ENCODE data around the gene CIITA.

CIITA gene

DNA sequence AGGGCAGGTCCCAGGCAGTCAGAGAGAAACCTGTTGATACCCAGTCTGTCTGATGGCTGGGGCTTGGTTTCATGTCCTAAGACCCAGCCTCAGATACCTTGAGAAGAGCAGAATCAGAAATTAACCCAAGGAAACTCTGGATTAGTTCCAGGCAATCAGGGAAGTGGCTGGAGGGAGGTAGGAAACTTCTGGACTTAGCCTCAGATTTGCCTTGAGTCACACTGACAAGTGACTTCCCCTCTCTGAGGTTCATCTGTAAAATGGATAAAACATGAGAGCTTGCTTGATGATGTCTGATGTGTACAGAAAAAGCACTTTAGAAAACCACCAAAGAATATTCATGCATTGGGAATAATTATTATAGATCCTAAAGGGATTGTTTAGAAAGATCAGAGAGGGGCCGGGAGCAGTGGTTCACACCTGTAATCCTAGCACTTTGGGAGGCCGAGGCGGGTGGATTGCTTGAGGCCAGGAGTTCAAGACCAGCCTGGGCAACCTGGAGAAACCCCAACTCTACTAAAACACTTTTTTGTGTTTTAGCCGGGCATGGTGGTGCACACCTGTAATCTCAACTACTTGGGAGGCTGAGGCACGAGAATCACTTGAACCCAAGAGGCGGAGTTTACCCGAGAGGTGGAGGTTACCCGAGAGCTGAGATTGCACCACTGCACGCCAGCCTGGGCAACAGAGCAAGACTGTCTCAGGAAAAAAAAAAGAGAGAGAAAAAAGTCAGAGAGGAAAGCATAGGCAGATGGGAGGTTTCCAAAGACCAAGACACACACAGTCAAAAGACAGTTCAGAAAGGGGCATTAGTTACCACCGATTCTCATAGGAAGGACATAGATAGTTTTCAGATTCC lies 3.8 kb downstream of the CIITA start:
- DNase-seq (ENCODE audit: low spot score), result no peak

DNA sequence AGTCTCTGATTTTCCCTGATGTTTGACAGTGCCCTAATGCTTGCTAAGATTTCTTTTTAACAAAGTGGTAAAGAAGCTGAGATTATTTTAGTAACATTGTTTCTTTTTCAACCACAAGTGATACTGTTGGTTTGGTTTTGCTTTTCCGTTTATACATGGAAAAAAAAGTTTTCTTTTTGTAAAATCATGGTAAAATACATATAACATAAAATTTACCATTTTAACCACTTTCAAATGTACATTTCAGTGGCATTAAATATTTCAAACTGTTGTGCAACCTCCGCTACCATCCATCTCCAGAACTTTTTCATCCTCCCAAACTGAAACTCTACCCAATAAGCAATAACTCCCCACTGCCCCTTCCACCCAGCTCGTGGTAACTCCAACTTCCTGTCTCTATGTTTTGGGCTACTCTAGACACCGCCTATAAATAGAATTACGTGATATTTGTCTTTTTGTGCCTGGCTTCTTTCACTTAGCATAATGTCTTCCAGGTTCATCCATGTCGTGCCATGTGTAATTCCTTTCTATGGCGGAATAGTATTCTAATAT lies 4.6 kb downstream of the CIITA start:
- no peak for DNase-seq (ENCODE audit: low spot score)

DNA sequence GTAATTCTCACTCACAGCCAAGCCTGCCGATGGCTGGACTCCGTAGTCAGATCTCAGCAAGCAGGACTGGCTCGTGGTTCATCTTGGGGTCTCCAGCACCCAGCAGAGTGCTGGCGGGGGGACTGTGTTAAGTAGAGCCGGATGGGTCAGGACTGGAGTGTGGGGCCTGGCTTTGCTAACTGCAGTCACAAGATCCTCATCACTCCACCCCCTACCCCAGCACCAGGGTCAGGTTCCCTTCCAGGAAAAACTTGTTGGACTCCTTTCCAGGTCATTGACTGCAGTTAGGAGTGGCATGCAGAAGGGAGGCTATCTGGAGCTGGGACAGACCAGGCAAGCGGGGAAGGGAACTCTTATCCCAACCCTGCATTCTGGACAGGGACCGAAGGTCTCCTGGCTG lies 6.0 kb downstream of the CIITA start:
- peak; percentile 27 for DNase-seq (ENCODE audit: low spot score)

DNA sequence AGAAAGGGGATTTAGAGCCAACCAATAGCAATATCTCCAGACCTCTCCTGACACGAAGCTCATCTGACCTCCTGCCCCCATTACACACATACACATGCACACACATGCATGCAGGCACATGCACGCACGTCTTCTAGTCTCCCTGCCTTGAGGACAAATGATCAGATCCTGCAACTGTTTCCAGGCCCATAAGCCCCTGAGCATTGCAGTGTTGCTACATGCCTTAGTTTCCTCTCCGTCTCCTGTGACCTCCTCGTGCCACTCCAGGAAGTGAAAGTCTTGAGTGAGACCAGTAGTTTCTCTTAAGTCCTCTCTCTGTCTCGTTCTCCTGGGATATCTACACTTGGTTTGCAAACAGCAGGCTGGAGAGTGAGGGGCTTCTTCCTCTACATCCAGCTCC lies 8.2 kb downstream of the CIITA start:
- DNase-seq (ENCODE audit: low spot score), result no peak

DNA sequence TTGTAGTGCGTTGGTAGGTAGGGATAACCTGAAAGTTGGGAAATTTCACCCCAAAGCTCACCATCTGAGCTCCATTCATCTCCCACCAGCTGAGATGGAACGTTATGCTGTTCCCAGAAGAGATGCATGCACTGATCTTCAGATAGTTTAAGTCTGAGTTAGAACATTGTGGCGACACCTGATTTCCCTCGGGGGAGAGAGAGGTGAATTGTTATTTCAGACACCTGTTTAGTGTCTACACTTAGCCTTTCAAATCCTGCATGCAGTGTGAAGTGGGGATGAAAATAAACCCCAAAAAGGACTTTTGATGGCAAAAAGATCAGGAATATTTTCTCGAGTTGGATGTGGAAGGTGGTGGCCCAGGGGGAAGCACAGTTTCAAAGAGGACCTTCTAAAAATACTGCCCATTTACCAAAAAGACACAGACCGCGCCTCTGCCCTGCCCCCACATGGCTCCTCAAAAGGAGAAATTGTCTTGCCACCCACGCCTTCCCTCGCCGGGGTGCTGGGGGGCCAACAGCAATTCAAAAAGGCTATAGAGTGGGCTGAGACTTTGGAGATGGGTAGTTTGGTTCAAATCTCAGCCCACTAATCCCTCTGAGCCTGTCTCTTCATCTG lies 11.4 kb downstream of the CIITA start:
- no peak for DNase-seq (ENCODE audit: low spot score)

DNA sequence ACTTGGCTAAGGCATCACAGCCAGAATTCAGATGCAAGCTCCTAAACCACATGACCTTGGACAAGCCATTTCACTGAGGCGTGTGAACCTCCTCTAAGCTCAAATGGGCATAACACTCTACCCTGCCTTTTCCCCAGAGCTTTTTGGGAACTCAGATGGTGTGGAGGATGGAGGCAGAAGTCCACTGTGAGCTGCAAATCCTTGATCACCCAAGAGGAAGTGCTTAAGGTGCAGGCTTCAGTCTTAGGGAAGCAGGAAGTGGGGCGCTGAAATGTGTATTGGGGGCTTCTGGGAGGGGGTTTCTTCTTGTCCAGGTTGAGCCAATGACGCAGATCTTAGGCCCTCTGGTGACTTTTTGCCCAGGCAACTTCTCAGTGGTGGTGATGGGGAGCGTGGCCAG lies 12.9 kb downstream of the CIITA start:
- DNase-seq (ENCODE audit: low spot score), result no peak

DNA sequence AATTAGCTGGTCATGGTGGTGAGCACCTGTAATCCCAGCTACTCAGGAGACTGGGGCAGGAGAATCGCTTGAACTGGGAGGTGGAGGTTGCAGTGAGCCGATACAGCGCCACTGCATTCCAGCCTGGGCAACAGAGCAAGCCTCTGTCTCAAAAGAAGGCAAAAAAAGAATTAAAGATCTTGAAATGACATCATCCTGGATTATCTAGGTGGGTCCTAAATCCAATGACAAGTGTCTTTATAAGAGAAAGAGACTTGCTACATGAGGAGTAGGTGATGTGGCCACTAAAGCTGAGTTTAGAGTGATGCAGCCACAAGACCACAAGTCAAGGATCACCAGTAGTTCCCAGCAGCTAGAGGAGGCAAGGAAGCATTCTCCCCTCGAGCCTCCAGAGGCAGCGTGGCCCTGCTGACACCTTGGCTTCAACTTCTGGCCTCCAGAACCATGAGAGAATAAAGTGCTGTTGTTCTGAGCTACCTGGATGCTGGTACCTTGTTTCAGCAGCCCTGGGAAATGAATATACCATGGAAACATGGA lies 15.8 kb downstream of the CIITA start:
- DNase-seq (ENCODE audit: low spot score), result no peak

DNA sequence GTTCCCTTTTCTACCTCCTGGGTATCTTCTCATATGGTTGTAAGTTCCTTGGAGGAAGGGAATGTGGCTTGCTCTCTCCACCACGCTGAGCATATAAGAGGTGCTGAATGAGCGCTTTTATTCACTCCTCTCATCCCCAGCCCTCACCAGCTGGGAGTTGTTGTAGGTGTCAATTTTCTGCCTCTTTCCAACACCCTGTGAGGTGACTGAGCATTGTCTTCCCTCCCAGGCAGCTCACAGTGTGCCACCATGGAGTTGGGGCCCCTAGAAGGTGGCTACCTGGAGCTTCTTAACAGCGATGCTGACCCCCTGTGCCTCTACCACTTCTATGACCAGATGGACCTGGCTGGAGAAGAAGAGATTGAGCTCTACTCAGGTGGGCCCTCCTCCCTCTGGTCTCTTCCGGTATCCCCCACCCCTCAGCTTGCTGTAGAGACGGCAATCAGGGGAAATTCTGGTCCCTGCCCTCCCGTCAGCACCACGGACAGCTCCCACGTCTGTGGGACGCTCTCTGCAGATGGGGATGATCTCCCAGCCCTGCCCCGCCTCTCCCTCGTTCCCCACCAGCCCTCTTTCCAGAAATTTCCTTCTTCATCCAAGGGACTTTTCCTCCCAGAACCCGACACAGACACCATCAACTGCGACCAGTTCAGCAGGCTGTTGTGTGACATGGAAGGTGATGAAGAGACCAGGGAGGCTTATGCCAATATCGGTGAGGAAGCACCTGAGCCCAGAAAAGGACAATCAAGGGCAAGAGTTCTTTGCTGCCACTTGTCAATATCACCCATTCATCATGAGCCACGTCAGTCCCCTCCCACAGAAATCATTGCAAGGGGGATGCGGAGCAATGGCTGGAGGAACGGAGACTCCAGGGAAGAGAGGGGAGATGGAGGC lies 18.3 kb downstream of the CIITA start:
- peak; percentile 42 for DNase-seq (ENCODE audit: low spot score)

DNA sequence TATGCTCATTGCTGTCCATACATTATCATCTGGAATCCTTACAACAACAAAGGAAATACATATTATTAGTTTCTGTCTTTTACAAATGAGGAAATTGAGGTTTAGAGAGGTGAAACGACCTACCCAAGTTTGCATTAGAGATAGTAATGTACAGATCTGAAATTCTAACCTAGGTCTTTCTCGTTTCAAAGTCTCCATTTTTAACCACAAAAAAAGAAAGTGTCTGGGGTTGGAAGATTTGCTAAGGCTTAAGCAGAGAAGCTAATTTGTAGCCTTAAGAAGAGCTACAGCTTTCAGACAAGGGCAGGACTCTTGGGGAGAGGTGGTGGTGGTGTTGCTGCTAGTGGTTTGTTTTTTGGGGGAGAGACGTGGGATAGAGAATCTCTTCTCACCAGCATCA lies 19.2 kb downstream of the CIITA start:
- no peak for DNase-seq (ENCODE audit: low spot score)

DNA sequence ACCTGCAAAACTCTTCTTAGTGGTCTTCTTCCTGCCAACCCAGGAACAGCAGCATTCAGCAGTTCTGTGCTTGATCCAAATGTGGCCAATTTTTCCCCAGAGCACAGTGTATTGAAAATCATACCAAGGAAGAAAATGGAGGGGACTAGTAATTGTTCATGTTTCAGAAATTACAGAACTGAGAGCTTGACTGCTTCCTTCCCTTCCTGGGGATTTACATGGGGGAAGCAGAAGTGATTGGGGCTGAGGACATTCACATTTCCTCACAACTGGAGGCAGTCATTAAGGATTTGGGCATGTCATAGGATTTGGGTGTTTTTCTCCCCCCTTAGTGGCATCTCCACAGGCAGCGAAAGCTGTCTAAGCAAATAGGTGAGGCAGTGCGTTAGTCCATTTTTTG lies 19.7 kb downstream of the CIITA start:
- no peak for DNase-seq (ENCODE audit: low spot score)

DNA sequence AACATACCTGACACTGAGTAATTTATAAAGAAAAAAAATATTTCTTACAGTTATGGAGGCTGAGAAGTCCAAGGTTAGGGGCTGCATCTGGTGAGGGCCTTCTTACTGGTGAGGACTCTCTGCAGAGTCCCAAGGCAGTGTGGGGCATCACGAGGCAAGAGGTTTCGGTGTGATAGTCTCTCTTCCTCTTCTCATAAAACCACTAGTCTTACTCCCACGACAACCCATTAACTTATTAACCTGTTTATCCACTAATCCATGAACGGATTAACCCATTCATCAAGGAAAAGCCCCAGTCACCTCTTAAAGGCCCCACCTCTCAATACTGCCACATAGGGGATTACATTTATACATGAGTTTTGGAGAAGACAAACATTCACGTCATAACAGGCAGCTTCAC lies 20.1 kb downstream of the CIITA start:
- DNase-seq (ENCODE audit: low spot score), result no peak

DNA sequence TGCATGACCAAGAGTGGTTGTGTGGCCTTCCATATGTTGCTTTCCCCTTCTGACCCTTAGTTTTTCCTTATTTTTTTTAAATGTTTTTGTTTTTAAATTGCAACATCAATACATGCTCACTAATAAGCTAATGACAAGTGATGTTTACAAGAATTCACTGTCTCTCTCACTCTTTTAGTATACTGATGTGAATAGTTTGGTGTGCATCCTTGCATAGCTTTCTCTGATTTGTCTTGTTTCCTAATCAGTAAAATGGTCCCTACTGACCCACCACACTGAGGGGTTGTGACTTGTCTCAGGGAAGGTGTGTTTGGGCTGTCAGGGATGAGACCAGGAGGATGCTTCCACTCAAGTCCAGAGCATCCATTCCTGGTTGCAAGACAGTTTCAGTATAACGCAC lies 26.0 kb downstream of the CIITA start:
- DNase-seq (ENCODE audit: low spot score), result no peak

DNA sequence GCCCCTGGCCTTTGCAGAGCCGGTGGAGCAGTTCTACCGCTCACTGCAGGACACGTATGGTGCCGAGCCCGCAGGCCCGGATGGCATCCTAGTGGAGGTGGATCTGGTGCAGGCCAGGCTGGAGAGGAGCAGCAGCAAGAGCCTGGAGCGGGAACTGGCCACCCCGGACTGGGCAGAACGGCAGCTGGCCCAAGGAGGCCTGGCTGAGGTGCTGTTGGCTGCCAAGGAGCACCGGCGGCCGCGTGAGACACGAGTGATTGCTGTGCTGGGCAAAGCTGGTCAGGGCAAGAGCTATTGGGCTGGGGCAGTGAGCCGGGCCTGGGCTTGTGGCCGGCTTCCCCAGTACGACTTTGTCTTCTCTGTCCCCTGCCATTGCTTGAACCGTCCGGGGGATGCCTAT lies 29.5 kb downstream of the CIITA start:
- DNase-seq (ENCODE audit: low spot score), result no peak

DNA sequence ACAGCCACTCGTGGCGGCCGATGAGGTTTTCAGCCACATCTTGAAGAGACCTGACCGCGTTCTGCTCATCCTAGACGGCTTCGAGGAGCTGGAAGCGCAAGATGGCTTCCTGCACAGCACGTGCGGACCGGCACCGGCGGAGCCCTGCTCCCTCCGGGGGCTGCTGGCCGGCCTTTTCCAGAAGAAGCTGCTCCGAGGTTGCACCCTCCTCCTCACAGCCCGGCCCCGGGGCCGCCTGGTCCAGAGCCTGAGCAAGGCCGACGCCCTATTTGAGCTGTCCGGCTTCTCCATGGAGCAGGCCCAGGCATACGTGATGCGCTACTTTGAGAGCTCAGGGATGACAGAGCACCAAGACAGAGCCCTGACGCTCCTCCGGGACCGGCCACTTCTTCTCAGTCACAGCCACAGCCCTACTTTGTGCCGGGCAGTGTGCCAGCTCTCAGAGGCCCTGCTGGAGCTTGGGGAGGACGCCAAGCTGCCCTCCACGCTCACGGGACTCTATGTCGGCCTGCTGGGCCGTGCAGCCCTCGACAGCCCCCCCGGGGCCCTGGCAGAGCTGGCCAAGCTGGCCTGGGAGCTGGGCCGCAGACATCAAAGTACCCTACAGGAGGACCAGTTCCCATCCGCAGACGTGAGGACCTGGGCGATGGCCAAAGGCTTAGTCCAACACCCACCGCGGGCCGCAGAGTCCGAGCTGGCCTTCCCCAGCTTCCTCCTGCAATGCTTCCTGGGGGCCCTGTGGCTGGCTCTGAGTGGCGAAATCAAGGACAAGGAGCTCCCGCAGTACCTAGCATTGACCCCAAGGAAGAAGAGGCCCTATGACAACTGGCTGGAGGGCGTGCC lies 30.1 kb downstream of the CIITA start:
- DNase-seq (ENCODE audit: low spot score), result no peak

DNA sequence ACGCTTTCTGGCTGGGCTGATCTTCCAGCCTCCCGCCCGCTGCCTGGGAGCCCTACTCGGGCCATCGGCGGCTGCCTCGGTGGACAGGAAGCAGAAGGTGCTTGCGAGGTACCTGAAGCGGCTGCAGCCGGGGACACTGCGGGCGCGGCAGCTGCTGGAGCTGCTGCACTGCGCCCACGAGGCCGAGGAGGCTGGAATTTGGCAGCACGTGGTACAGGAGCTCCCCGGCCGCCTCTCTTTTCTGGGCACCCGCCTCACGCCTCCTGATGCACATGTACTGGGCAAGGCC lies 30.7 kb downstream of the CIITA start:
- DNase-seq (ENCODE audit: low spot score), result no peak

DNA sequence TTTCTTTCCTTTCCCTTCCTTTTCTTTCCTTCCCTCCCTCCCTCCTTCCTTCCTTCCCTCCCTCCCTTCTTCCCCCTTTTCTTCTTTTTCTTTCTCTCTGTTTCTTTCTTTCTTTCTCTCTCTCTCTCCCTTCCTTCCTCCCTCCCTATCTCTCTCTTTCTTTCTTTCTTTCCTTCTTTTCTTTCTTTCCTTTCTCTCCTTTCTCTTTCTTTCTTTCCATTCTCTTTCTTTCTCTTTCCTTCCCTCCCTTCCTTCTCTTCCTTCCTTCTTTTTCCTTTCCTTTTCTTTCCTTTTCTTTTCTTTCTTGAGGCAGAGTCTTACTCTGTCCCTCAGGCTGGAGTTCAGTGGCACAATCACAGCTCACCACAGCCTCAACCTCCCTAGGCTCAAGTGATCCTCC lies 34.3 kb downstream of the CIITA start:
- no peak for DNase-seq (ENCODE audit: low spot score)

DNA sequence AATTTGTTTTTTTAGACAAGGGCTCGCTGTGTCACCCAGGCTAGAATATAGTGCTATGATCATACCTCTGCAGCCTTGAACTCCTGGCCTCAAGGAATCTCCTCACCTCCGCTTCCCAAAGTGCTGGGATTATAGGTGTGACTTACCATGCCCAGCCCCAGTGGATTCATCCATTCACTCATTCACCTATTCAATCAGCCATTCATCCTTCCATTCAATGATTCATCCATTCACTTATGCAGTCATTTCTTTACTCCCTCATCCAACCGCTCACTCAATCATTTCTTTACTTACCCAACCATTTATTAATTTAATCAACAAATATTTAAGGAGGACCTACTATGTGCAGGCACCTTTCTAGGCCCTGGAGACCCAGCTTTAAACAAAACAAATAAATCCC lies 39.5 kb downstream of the CIITA start:
- DNase-seq (ENCODE audit: low spot score), result no peak

DNA sequence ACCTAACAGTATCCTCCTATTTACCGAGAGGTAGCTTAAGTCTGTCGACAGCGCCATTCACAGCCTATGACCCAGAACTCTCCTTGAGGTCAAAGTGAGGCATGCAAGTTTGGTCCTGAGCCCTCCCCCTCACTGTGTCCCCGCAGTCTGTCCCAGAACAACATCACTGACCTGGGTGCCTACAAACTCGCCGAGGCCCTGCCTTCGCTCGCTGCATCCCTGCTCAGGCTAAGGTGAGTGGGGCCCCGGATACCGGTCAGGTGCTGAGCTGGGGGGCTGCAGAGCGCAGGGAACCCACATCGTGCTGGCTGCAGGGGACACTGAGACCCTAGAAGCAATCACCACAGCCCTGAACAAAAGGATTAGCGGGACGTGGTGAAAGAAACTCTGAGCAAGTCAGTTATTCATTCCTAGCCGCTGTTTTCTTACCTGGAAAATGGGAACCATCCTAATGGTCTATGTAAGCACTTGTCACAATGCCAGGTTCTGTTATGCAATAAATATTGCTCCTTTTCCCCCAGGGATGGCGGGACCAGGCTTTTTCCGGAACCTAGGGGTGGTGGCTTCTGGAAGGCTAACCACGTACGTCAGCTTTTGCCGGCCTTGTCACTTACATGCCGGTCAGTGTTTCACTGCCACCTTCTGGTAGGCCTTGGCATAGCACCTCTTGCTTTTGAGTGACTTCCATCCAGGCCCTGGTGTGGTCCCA lies 41.4 kb downstream of the CIITA start:
- DNase-seq (ENCODE audit: low spot score), result peak; percentile 85

DNA sequence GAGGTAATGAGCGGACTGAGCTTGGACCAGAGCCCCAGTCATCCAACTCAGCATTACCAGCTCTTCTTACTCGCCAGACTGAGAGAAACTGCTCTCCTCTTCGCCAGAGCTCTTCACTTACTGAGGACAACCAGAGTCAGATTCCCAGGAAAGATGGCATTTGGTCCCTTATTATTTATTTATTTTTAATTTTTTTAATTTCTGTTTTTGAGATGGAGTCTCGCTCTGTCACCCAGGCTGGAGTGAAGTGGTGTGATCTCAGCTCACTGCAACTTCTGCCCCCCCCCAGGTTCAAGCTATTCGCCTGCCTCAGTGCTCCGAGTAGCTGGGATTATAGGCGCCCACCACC lies 42.0 kb downstream of the CIITA start:
- DNase-seq (ENCODE audit: low spot score), result no peak

DNA sequence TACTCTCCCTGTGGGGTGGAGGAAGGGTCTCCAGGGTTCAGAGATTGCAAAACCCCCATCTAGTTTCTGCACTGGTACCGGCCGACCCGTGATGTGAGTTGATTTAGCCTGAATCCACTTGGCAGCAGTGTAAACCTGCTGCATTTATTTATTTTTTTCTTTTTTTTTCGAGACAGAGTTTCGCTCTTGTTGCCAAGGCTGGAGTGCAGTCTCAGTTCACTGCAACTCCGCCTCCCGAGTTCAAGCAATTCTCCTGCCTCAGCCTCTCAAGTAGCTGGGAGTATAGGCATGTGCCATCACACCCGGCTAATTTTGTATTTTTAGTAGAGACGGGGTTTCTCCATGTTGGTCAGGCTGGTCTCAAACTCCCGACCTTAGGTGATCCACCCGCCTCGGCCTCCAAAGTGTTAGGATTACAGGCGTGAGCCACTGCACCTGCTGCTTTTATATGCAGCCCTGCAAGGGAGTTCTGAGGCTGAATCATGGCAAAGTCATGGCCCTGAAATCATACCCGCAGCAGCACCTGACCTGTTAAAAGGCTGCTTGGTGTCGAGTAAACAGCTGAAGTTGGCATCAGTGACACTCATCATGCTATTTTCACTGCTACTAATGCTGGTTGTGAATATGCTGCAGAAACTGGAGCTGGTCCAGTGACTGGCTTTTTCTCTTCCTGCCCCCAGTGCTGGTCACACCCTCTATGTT lies 43.9 kb downstream of the CIITA start:
- DNase-seq (ENCODE audit: low spot score), result no peak

Measured in HuH-7.5 (cell line).